GM18498 (cell line): ENCODE data around the gene CNTN4.
"Not testable (repeated sequence)": the region's sequence is repeated elsewhere in the genome, so short reads cannot be mapped to it uniquely, and the experiment has no call there.

Source experiments
- ATAC-seq: cut with Tn5 transposase; IDR thresholded peaks from one replicate; pipeline ENCODE4 v1.9.1; 2021; ENCODE audit warnings: mild to moderate bottlenecking, moderate library complexity; ENCODE audit not compliant: unreplicated experiment

CNTN4 gene

GRCh38 chr3:2510591-2511145 lies 412.0 kb downstream of the CNTN4 start:
- no peak for ATAC-seq

GRCh38 chr3:2511356-2511755 lies 412.7 kb downstream of the CNTN4 start:
- no peak for ATAC-seq

- ATAC-seq = no peak
Observed at GRCh38 chr3:2512881-2513280, 414.2 kb downstream of the CNTN4 start.

GRCh38 chr3:2513986-2514385 lies 415.3 kb downstream of the CNTN4 start:
- ATAC-seq = no peak

- ATAC-seq = no peak
Observed at GRCh38 chr3:2516762-2517441, 418.2 kb downstream of the CNTN4 start.

- ATAC-seq = no peak
Observed at GRCh38 chr3:2517500-2518172, 419.0 kb downstream of the CNTN4 start.

- no peak for ATAC-seq
Observed at GRCh38 chr3:2523281-2523836, 424.7 kb downstream of the CNTN4 start.

- ATAC-seq = no peak
Observed at GRCh38 chr3:2525968-2526367, 427.3 kb downstream of the CNTN4 start.

- no peak for ATAC-seq
Observed at GRCh38 chr3:2526926-2527325, 428.3 kb downstream of the CNTN4 start.

GRCh38 chr3:2527328-2527727 lies 428.7 kb downstream of the CNTN4 start:
- ATAC-seq = not testable (repeated sequence)

GRCh38 chr3:2534767-2535166 lies 436.1 kb downstream of the CNTN4 start:
- ATAC-seq = not testable (repeated sequence)

- ATAC-seq = no peak
Observed at GRCh38 chr3:2535206-2535605, 436.5 kb downstream of the CNTN4 start.

GRCh38 chr3:2536575-2536974 lies 437.9 kb downstream of the CNTN4 start:
- ATAC-seq = no peak

- no peak for ATAC-seq
Observed at GRCh38 chr3:2540115-2540514, 441.4 kb downstream of the CNTN4 start.

- no peak for ATAC-seq
Observed at GRCh38 chr3:2543247-2543646, 444.6 kb downstream of the CNTN4 start.

GRCh38 chr3:2544212-2544611 lies 445.5 kb downstream of the CNTN4 start:
- ATAC-seq = no peak

GRCh38 chr3:2544718-2545117 lies 446.1 kb downstream of the CNTN4 start:
- ATAC-seq = no peak

GRCh38 chr3:2547049-2547448 lies 448.4 kb downstream of the CNTN4 start:
- no peak for ATAC-seq

- ATAC-seq = no peak
Observed at GRCh38 chr3:2554656-2555055, 456.0 kb downstream of the CNTN4 start.

- ATAC-seq = no peak
Observed at GRCh38 chr3:2558796-2559195, 460.1 kb downstream of the CNTN4 start.

GRCh38 chr3:2567451-2567850 lies 468.8 kb downstream of the CNTN4 start:
- ATAC-seq = no peak

GRCh38 chr3:2568156-2568555 lies 469.5 kb downstream of the CNTN4 start:
- ATAC-seq = no peak
